GM15510 (cell line): ENCODE data around the gene PPP1R37.

Experiments
- POLR2A ChIP-seq: IDR thresholded peaks from 3 replicates; pipeline ENCODE4 v1.6.1; 2011; ENCODE audit warnings: borderline replicate concordance; ENCODE audit not compliant: insufficient read length; ENCODE audit errors: extremely low read depth

The PPP1R37 gene

GRCh38 chr19:45179892-45180370 is 87.0 kb downstream of the PPP1R37 start:
- no peak for TF ChIP-seq POLR2A

- no peak for TF ChIP-seq POLR2A
Observed at GRCh38 chr19:45180936-45181335, 88.0 kb downstream of the PPP1R37 start.

GRCh38 chr19:45182758-45183157 is 89.8 kb downstream of the PPP1R37 start:
- TF ChIP-seq POLR2A = no peak

GRCh38 chr19:45184115-45184514 is 91.1 kb downstream of the PPP1R37 start:
- no peak for TF ChIP-seq POLR2A

GRCh38 chr19:45186509-45187334 is 93.7 kb downstream of the PPP1R37 start:
- no peak for TF ChIP-seq POLR2A

- no peak for TF ChIP-seq POLR2A
Observed at GRCh38 chr19:45187421-45188100, 94.6 kb downstream of the PPP1R37 start.

- TF ChIP-seq POLR2A = no peak
Observed at GRCh38 chr19:45189971-45190370, 97.0 kb downstream of the PPP1R37 start.

GRCh38 chr19:45191375-45191774 is 98.4 kb downstream of the PPP1R37 start:
- TF ChIP-seq POLR2A = no peak

- no peak for TF ChIP-seq POLR2A
Observed at GRCh38 chr19:45195764-45196163, 102.8 kb downstream of the PPP1R37 start.
